GM19463 (cell line): ENCODE data around the gene MAPT.
"Not testable (repeated sequence)": the region's sequence is repeated elsewhere in the genome, so short reads cannot be mapped to it uniquely, and the experiment has no call there.

Experiments used
- ATAC-seq: cut with Tn5 transposase; IDR thresholded peaks from one replicate; pipeline ENCODE4 v1.9.1; 2021; ENCODE audit warnings: mild to moderate bottlenecking, moderate library complexity; ENCODE audit not compliant: unreplicated experiment

MAPT gene

GRCh38 chr17:45896803-45897693, 2.7 kb downstream of the MAPT start:
- ATAC-seq = no peak

GRCh38 chr17:45900136-45900535, 5.8 kb downstream of the MAPT start:
- ATAC-seq = no peak

GRCh38 chr17:45900723-45901415, 6.5 kb downstream of the MAPT start:
- ATAC-seq = no peak

- no peak for ATAC-seq
These were observed 8.6 kb downstream of the MAPT start for GRCh38 chr17:45902892-45903346.

- no peak for ATAC-seq
These were observed 10.5 kb downstream of the MAPT start for GRCh38 chr17:45904866-45905265.

GRCh38 chr17:45905814-45906213, 11.5 kb downstream of the MAPT start:
- no peak for ATAC-seq

GRCh38 chr17:45906237-45906636, 11.9 kb downstream of the MAPT start:
- no peak for ATAC-seq

GRCh38 chr17:45906927-45907622, 12.7 kb downstream of the MAPT start:
- ATAC-seq = no peak

- ATAC-seq = no peak
These were observed 13.5 kb downstream of the MAPT start for GRCh38 chr17:45907750-45908395.

- no peak for ATAC-seq
These were observed 14.1 kb downstream of the MAPT start for GRCh38 chr17:45908460-45908859.

GRCh38 chr17:45908935-45909334, 14.6 kb downstream of the MAPT start:
- ATAC-seq = no peak

GRCh38 chr17:45910667-45911066, 16.3 kb downstream of the MAPT start:
- no peak for ATAC-seq

GRCh38 chr17:45912319-45912718, 18.0 kb downstream of the MAPT start:
- ATAC-seq = no peak

- ATAC-seq = not testable (repeated sequence)
These were observed 18.7 kb downstream of the MAPT start for GRCh38 chr17:45913030-45913429.

- ATAC-seq = no peak
These were observed 19.8 kb downstream of the MAPT start for GRCh38 chr17:45914047-45914717.

- ATAC-seq = no peak
These were observed 20.9 kb downstream of the MAPT start for GRCh38 chr17:45915263-45915662.

GRCh38 chr17:45917081-45917480, 22.7 kb downstream of the MAPT start:
- no peak for ATAC-seq

GRCh38 chr17:45918241-45918745, 23.9 kb downstream of the MAPT start:
- no peak for ATAC-seq

GRCh38 chr17:45919136-45919535, 24.8 kb downstream of the MAPT start:
- ATAC-seq = no peak

GRCh38 chr17:45920083-45920482, 25.7 kb downstream of the MAPT start:
- ATAC-seq = no peak
